Ishikawa (cell line): ENCODE measurements around the gene COL27A1.

Experiments
- EP300 ChIP-seq: IDR thresholded peaks from 2 replicates; pipeline ENCODE4 v1.6.1; 2012; ENCODE audit warnings: borderline replicate concordance
- RAD21 ChIP-seq: IDR thresholded peaks from 2 replicates; pipeline ENCODE4 v1.6.1; 2012; ENCODE audit warnings: low read depth
- TAF1 ChIP-seq: IDR thresholded peaks from 2 replicates; pipeline ENCODE4 v1.6.1; 2012; ENCODE audit warnings: low read depth, mild to moderate bottlenecking
- TCF12 ChIP-seq: IDR thresholded peaks from 2 replicates; pipeline ENCODE4 v1.6.1; 2012; ENCODE audit warnings: low read depth
- TEAD4 ChIP-seq: IDR thresholded peaks from 2 replicates; pipeline ENCODE4 v1.6.1; 2012
- YY1 ChIP-seq: IDR thresholded peaks from 2 replicates; pipeline ENCODE4 v1.6.1; 2012; ENCODE audit warnings: low read depth
- TF ChIP-seq, protein P1 (sequence below): IDR thresholded peaks from 2 replicates; pipeline ENCODE4 v1.6.1; 2012
- TF ChIP-seq, protein P2 (sequence below): IDR thresholded peaks from 2 replicates; pipeline ENCODE4 v1.6.1; 2012; ENCODE audit warnings: low read depth, mild to moderate bottlenecking

DNA sequence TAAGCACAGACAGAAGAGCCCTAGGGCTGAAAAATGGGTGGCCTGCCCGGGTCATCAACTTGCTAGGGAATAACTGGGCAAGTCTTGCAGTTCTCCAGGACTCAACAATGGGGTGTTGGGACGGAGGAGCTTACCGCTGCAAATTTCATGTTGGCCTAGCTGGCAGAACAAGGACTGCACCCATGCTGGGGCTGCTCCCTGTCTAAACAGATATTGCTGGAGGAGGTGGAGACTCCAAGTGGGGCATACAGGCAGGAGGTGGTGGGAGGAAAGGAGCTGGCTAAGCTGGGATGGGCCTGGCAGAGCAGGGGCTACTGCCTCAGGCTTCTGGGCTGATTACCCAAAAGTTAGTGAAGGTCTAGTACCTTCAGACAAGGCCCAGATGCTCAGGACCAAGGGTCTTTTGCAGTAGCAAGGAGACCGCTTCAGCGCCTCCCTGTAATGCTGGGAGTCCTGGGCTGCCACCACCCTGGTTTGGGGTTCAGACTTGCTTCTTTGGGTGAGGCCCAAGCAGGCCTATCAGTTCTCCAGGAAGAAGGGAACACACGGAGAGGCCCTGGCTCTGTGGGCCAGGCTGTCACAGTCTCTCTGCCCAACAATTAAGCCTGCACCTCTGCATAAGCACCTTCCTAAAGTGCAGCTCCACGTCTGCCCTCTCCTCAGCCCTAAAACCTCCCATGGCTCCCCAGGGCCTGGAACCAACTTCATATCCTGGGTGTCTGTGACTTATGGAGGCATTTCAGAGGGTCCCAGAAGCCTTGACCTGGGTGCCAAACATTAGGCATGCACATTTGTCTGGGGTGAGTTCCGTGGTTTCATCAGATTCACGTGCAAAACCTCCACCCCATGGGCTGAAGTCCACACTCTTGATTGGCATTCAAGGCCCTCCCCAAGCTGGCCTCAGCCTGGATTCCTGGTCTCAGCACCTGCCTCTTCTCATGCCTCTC lies 32.0 kb upstream of the COL27A1 start:
- TF ChIP-seq, protein P1, sequence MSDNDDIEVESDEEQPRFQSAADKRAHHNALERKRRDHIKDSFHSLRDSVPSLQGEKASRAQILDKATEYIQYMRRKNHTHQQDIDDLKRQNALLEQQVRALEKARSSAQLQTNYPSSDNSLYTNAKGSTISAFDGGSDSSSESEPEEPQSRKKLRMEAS: no peak
- no peak for TF ChIP-seq YY1
- TF ChIP-seq TEAD4: no peak
- no peak for TF ChIP-seq RAD21
- TF ChIP-seq TCF12: no peak
- TF ChIP-seq EP300: no peak
- TF ChIP-seq TAF1: no peak
- TF ChIP-seq, protein P2, sequence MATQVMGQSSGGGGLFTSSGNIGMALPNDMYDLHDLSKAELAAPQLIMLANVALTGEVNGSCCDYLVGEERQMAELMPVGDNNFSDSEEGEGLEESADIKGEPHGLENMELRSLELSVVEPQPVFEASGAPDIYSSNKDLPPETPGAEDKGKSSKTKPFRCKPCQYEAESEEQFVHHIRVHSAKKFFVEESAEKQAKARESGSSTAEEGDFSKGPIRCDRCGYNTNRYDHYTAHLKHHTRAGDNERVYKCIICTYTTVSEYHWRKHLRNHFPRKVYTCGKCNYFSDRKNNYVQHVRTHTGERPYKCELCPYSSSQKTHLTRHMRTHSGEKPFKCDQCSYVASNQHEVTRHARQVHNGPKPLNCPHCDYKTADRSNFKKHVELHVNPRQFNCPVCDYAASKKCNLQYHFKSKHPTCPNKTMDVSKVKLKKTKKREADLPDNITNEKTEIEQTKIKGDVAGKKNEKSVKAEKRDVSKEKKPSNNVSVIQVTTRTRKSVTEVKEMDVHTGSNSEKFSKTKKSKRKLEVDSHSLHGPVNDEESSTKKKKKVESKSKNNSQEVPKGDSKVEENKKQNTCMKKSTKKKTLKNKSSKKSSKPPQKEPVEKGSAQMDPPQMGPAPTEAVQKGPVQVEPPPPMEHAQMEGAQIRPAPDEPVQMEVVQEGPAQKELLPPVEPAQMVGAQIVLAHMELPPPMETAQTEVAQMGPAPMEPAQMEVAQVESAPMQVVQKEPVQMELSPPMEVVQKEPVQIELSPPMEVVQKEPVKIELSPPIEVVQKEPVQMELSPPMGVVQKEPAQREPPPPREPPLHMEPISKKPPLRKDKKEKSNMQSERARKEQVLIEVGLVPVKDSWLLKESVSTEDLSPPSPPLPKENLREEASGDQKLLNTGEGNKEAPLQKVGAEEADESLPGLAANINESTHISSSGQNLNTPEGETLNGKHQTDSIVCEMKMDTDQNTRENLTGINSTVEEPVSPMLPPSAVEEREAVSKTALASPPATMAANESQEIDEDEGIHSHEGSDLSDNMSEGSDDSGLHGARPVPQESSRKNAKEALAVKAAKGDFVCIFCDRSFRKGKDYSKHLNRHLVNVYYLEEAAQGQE: no peak
